Astrocyte (in vitro differentiated cells and primary cell): ENCODE data around the gene AUTS2. TPM values are rescaled to one million over a fixed set of nuclear protein-coding genes. Genes with fewer than 3 reads are reported as not detected.
A peak's percentile ranks its signal among the peaks of the same experiment; 100 is the strongest.

Source experiments
- DNase-seq: peaks from one replicate; pipeline ENCODE4 v3.0.0-alpha.2; 2010; ENCODE audit warnings: low read depth
- FAIRE-seq: peaks from 2 replicates; lab custom pipeline; 2011; peaks lifted over from hg19 to GRCh38; lab: Jason Lieb, UNC
- H2AFZ ChIP-seq: 2 replicates; pipeline ENCODE4 v1.6.0; 2012; ENCODE audit warnings: low read depth, low read length, inconsistent platforms
- H3K27ac ChIP-seq: 2 replicates; pipeline ENCODE4 v1.5.1; 2011; ENCODE audit warnings: low read depth, low read length, inconsistent platforms
- H3K27me3 ChIP-seq: 2 replicates; pipeline ENCODE4 v1.6.0; 2011; ENCODE audit warnings: low read length, inconsistent platforms; ENCODE audit not compliant: insufficient read depth
- H3K36me3 ChIP-seq: 2 replicates; pipeline ENCODE4 v1.5.1; 2011; ENCODE audit warnings: low read length, inconsistent platforms; ENCODE audit not compliant: insufficient read depth
- H3K4me1 ChIP-seq: 2 replicates; pipeline ENCODE4 v1.5.1; 2011; ENCODE audit warnings: low read length, inconsistent platforms; ENCODE audit not compliant: insufficient read depth
- H3K4me2 ChIP-seq: 2 replicates; pipeline ENCODE4 v1.6.0; 2012; ENCODE audit warnings: low read length, inconsistent platforms
- H3K4me3 ChIP-seq: 2 replicates; pipeline ENCODE4 v1.5.1; 2011; ENCODE audit warnings: low read depth, mild to moderate bottlenecking, low read length, inconsistent platforms; ENCODE audit not compliant: insufficient read depth
- H3K79me2 ChIP-seq: 2 replicates; pipeline ENCODE4 v1.6.0; 2012; ENCODE audit warnings: mild to moderate bottlenecking, low read length, inconsistent platforms; ENCODE audit not compliant: insufficient read depth
- H3K9ac ChIP-seq: 2 replicates; pipeline ENCODE4 v1.6.0; 2012; ENCODE audit warnings: mild to moderate bottlenecking, low read length, inconsistent platforms
- H3K9me3 ChIP-seq: 2 replicates; pipeline ENCODE4 v1.5.1; 2012; ENCODE audit warnings: low read depth, mild to moderate bottlenecking, low read length, inconsistent platforms; ENCODE audit not compliant: insufficient read depth
- H4K20me1 ChIP-seq: 2 replicates; pipeline ENCODE4 v1.6.0; 2012; ENCODE audit warnings: low read length, inconsistent platforms; ENCODE audit not compliant: insufficient read depth
- H3K27ac Mint-ChIP-seq: one replicate; pipeline ENCODE4 v1.8.0; 2021; ENCODE audit warnings: mild to moderate bottlenecking, mixed read lengths; ENCODE audit not compliant: unreplicated experiment
- H3K27me3 Mint-ChIP-seq: one replicate; pipeline ENCODE4 v1.8.0; 2021; ENCODE audit warnings: low read depth, mixed read lengths; ENCODE audit not compliant: unreplicated experiment
- H3K36me3 Mint-ChIP-seq: one replicate; pipeline ENCODE4 v1.8.0; 2021; ENCODE audit warnings: low read depth, mixed read lengths; ENCODE audit not compliant: unreplicated experiment
- H3K4me1 Mint-ChIP-seq: one replicate; pipeline ENCODE4 v1.8.0; 2021; ENCODE audit warnings: low read depth, mixed read lengths; ENCODE audit not compliant: unreplicated experiment
- H3K4me3 Mint-ChIP-seq: one replicate; pipeline ENCODE4 v1.8.0; 2021; ENCODE audit warnings: mild to moderate bottlenecking, moderate library complexity, mixed read lengths; ENCODE audit not compliant: unreplicated experiment
- H3K9me3 Mint-ChIP-seq: one replicate; pipeline ENCODE4 v1.8.0; 2021; ENCODE audit warnings: mild to moderate bottlenecking, mixed read lengths; ENCODE audit not compliant: unreplicated experiment
- CTCF ChIP-seq: IDR thresholded peaks from 2 replicates; pipeline ENCODE4 v1.5.1; 2011; ENCODE audit warnings: low read depth, mild to moderate bottlenecking, inconsistent platforms, low read length, moderate library complexity; ENCODE audit not compliant: insufficient read depth
- EZH2 ChIP-seq: IDR thresholded peaks from 2 replicates; pipeline ENCODE4 v1.6.1; 2012; ENCODE audit warnings: mild to moderate bottlenecking, low read length, inconsistent platforms; ENCODE audit not compliant: insufficient read depth
- total RNA-seq: library from RNA; stranded (reverse); gene quantifications from 2 replicates; pipeline ENCODE4 v1.2.1, GENCODE V29; 2021

The AUTS2 gene
- total RNA-seq, 1 donor from 2014 or later: 73.2 TPM

DNA sequence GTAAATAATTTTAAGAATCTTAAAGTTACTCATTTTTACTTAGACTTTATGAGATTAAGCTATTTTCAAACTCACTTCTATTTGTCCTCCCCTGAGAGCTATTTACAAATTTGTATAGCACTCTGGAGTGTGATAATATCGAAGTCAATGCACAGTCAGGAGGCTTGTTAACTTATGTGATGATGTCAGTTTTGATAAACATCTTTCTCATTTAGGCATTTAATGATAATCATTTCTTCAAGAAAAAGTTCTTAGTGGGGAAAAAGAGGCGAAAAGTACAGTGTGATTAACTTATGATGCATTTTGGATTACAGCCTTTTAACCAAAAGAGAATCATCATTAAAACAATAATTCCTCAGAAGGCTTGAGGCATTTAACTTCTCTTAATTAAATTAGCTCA, 468.6 kb downstream of the AUTS2 start:
- Mint-ChIP-seq H3K27ac (no peak overlapping the region), H3K27me3 (no peaks in the 10 kb centered on the region), H3K36me3 (no peaks in the 10 kb centered on the region), H3K9me3 (no peaks in the 10 kb centered on the region), H3K4me1 (peaks cover 14% of the 10 kb centered on the region), H3K4me3 (no peak overlapping the region)
- no peak overlapping the region for H3K4me2 ChIP-seq
- DNase-seq: no peak
- H3K4me3 ChIP-seq: no peak overlapping the region
- no peaks in the 10 kb centered on the region for H3K9me3 ChIP-seq
- H3K27me3 ChIP-seq: no peaks in the 10 kb centered on the region
- TF ChIP-seq EZH2 (no peak), CTCF (no peak)
- no peak for FAIRE-seq
- no peaks in the 10 kb centered on the region for H3K4me1 ChIP-seq
- H2AFZ ChIP-seq: no peak overlapping the region
- H3K36me3 ChIP-seq: no peaks in the 10 kb centered on the region
- no peak overlapping the region for H3K27ac ChIP-seq
- H4K20me1 ChIP-seq: no peaks in the 10 kb centered on the region
- no peaks in the 10 kb centered on the region for H3K79me2 ChIP-seq
- H3K9ac ChIP-seq: no peak overlapping the region

DNA sequence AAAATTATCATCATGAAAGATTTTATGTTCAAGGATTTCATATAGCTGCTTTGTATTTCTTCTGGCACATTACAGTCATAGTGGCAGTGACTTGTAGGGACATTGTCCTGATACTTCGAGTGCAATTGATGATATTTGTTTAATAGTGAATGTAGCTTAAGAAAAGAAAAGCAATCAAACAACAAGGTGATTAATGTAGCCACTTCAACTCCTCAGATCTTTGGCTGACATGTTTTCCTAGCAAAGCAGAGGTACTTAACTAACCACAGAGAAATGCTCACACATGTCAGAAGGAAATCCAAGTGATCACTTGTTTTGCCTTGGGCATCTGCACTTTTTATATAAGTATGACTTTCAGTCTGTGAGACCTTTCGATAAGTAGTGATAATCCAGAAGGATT, 470.3 kb downstream of the AUTS2 start:
- Histone ChIP-seq H3K27me3 (no peaks in the 10 kb centered on the region), H3K4me2 (no peak overlapping the region), H4K20me1 (no peaks in the 10 kb centered on the region), H3K36me3 (no peaks in the 10 kb centered on the region), H2AFZ (no peak overlapping the region), H3K4me1 (no peaks in the 10 kb centered on the region), H3K9me3 (no peaks in the 10 kb centered on the region), H3K4me3 (no peak overlapping the region), H3K27ac (no peak overlapping the region), H3K9ac (no peak overlapping the region), H3K79me2 (no peaks in the 10 kb centered on the region)
- no peak overlapping the region for H3K27ac Mint-ChIP-seq
- peak; percentile 37 for FAIRE-seq
- no peaks in the 10 kb centered on the region for H3K36me3 Mint-ChIP-seq
- H3K4me1 Mint-ChIP-seq: peaks cover 20% of the 10 kb centered on the region
- no peak overlapping the region for H3K4me3 Mint-ChIP-seq
- H3K27me3 Mint-ChIP-seq: no peaks in the 10 kb centered on the region
- DNase-seq: no peak
- no peak for TF ChIP-seq CTCF
- TF ChIP-seq EZH2: no peak
- no peaks in the 10 kb centered on the region for H3K9me3 Mint-ChIP-seq

- Mint-ChIP-seq H3K4me3 (no peak overlapping the region), H3K36me3 (no peaks in the 10 kb centered on the region), H3K4me1 (peaks cover 17% of the 10 kb centered on the region), H3K27me3 (no peaks in the 10 kb centered on the region), H3K27ac (peak overlapping the region; percentile 6), H3K9me3 (no peaks in the 10 kb centered on the region)
- Histone ChIP-seq H2AFZ (no peak overlapping the region), H3K4me2 (no peak overlapping the region), H3K9me3 (no peaks in the 10 kb centered on the region), H3K36me3 (no peaks in the 10 kb centered on the region), H3K27me3 (no peaks in the 10 kb centered on the region), H4K20me1 (no peaks in the 10 kb centered on the region), H3K9ac (no peak overlapping the region), H3K79me2 (no peaks in the 10 kb centered on the region), H3K27ac (no peak overlapping the region), H3K4me1 (no peaks in the 10 kb centered on the region), H3K4me3 (no peak overlapping the region)
- DNase-seq (no peak), FAIRE-seq (no peak)
- TF ChIP-seq CTCF (no peak), EZH2 (no peak)
These were observed 471.7 kb downstream of the AUTS2 start for GRCh38 chr7:70069977-70070376.
